ENCODE results near the gene DAP.

The DAP gene

DNA sequence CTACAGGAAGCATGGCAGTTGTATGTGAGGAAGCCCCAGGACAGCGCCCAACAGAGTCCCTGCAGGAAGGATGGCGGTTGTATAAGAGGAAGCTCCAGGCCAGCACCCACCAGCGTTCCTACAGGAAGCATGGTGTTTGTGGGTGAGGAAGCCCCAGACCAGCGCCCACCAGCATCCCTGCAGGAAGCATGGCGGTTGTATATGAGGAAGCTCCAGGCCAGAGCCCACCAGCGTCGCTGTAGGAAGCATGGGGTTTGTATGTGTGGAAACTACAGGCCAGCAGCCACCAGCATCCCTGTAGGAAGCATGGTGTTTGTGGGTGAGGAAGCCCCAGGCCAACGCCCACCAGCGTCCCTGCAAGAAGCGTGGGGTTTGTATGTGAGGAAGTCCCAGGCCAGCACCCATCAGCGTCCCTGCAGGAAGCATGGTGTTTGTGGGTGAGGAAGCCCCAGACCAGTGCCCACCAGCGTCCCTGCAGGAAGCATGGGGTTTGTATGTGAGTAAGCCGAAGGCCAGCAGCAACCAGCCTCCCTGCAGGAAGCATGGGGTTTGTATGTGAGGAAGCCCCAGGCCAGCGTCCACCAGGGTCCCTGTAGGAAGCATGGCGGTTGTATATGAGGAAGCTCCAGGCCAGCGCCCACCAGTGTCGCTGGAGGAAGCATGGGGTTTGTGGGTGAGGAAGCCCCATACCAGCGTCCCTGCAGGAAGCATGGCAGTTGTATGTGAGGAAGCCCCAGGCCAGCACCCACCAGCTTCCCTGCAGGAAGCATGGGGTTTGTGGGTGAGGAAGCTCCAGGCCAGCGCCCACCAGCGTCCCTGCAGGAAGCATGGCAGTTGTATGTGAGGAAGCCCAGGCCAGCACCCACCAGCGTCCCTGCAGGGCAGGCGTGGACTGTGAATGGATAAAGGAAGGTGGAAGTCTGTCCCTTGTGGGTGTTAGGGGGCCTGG lies 79.0 kb downstream of the DAP start:
- no peak for DNase-seq (ENCODE audit: low read depth, low spot score)
- H3K4me3 ChIP-seq (ENCODE audit: low read length) = no peak overlapping the region

DNA sequence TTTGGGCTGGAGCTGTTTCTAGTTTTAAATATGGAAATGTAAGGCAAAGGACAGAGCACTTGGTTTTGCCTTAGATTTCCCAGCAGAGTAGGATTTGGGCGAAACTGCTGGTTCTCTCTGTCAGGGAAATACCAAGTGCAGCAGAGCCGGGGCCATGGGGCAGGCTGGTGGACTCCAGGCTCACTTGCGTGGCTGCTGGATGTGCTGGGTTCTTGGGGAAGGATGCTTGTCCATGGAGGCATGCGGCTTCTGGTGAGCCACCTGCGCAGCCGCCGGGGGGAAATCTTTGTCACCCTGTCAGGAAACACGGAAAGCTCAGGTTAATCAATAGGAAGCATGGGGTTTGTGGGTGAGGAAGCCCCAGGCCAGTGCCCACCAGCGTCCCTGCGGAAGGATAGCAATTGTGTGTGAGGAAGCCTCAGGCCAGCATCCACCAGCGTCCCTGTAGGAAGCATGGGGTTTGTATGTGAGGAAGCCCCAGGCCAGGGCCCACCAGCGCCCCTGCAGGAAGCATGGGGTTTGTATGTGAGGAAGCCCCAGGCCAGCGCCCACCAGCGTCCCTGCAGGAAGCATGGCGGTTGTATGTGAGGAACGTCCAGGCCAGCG lies 80.1 kb downstream of the DAP start:
- DNase-seq (ENCODE audit: low read depth, low spot score) = no peak
- H3K4me3 ChIP-seq (ENCODE audit: low read length) = no peak overlapping the region

DNA sequence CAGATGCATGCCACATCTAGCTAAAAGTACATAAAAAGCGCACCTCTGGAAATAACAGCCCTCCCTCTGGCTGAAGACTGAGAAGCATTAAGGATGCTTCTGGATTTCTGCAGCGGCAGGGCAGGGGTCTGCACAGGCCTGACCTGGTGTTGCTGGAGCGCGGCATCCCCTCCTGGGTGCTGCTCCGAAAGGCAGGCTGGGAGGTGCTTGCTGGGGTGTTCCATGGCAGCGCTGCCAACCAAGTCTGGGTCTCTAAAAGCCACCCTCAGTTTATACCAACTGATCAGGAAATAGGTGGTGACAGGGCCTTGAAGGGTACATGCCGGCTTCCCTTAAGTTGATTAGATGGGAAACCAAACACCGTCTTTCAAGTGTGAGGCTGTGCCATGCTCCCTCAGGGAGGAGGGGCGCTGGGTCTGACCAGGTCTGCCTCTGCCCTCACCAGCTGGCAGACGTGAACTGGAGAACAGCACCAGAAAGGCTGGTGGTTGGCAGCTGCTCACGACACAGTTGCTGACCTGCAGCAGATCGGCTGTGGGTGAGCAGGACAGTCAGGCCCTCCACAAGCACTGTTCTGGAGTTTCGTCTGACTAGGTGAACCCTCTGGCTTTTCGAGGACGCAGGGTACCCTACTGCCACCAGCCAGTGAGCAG lies 81.6 kb downstream of the DAP start:
- no peak overlapping the region for H3K4me3 ChIP-seq (ENCODE audit: low read length)

DNA sequence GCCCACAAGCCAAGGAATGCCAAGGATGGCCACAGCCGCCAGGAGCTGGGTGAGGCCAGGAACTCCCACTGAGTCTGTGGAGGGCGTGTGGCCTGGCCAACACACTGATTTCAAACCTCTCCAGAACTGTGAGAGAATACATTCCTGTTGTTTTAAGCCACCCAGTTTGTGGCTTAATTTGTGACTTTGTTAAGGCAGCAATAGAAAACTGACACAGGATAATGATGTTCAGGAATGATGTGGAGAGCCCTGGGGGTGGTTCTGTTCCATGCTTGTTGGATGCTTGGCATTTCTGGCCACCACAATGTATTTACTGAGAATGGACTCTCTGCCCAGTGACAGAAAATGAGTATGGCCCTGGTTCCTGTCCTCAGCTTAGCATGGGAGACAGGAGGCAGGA lies 82.8 kb downstream of the DAP start:
- no peak for DNase-seq (ENCODE audit: low read depth, low spot score)
- no peak overlapping the region for H3K4me3 ChIP-seq (ENCODE audit: low read length)

More for the DNA sequence above, 81.6 kb downstream of the DAP start:
- no peak for DNase-seq (ENCODE audit: low read depth, low spot score)

- H3K4me3 ChIP-seq (ENCODE audit: low read length) = no peak overlapping the region
- DNase-seq (ENCODE audit: low read depth, low spot score) = no peak
Observed at GRCh38 chr5:10677533-10677932, 83.5 kb downstream of the DAP start.

DNA sequence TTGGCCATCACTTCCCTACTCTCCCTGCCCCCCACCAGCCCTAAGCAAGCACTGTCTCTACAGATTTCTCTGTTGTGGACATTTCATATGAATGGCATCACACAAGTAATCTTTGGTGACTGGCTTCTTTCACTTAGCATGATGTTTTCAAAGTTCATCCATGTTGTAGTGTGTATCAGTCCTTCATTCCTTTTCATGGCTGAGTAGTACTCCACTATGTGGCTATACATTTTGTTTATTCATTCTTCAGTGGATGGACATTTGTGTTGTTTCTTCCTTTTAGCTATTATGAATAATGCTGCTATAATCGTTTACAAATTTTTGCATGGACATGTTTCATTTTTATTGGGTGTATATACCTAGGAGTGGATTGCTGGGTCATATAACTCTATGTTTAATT lies 84.1 kb downstream of the DAP start:
- no peak overlapping the region for H3K4me3 ChIP-seq (ENCODE audit: low read length)
- no peak for DNase-seq (ENCODE audit: low read depth, low spot score)

- no peak for DNase-seq (ENCODE audit: low read depth, low spot score)
- H3K4me3 ChIP-seq (ENCODE audit: low read length) = no peak overlapping the region
Observed at GRCh38 chr5:10676224-10676623, 84.8 kb downstream of the DAP start.

- no peak for DNase-seq (ENCODE audit: low read depth, low spot score)
- no peak overlapping the region for H3K4me3 ChIP-seq (ENCODE audit: low read length)
Observed at GRCh38 chr5:10675177-10675700, 85.8 kb downstream of the DAP start.

DNA sequence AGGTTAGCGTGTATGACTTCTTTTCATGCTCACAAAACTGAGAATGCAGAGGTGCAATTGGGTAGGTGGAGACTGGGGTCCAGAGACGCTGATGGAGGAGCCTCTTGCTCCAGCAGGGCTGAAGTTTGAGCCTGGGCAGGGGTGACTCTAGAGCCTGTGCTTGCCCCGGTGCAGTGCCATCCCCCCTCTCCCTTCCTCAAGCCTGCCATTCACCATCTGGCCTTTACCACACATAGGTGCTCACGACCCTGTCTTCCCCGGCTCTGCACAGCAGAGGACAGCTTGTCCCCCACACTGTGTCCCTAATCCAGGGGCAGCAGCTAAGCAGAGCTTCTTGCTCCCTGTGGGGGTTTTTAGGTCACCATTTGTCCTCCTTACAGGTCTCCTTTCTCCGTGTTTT lies 86.5 kb downstream of the DAP start:
- H3K4me3 ChIP-seq (ENCODE audit: low read length) = no peak overlapping the region
- no peak for DNase-seq (ENCODE audit: low read depth, low spot score)

GRCh38 chr5:10674096-10674495 lies 86.9 kb downstream of the DAP start:
- no peak overlapping the region for H3K4me3 ChIP-seq (ENCODE audit: low read length)
- no peak for DNase-seq (ENCODE audit: low read depth, low spot score)

DNA sequence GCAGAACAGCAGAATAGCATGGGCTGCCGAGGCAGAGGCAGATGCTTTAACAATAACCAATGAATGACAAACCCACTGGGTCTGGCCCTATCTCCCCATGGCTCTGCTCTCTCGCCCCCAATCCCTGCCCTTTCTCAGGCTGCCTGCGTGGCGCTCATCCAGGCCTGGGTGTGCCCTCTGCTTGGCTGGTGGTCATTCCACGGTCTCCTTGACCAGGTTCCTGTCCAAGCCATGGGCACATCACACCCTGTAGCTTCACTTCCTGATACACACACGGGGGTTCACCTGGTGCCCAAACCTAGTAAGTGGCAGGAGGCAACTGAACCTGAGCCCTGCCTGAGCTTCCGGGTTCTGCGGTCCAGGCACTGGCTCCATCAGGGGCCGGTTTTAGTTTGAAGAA lies 87.6 kb downstream of the DAP start:
- no peak for DNase-seq (ENCODE audit: low read depth, low spot score)
- H3K4me3 ChIP-seq (ENCODE audit: low read length) = no peak overlapping the region

- DNase-seq (ENCODE audit: low read depth, low spot score) = no peak
- no peak overlapping the region for H3K4me3 ChIP-seq (ENCODE audit: low read length)
Observed at GRCh38 chr5:10673017-10673389, 88.0 kb downstream of the DAP start.

- DNase-seq (ENCODE audit: low read depth, low spot score) = no peak
- H3K4me3 ChIP-seq (ENCODE audit: low read length) = no peak overlapping the region
Observed at GRCh38 chr5:10672146-10673016, 88.7 kb downstream of the DAP start.

DNA sequence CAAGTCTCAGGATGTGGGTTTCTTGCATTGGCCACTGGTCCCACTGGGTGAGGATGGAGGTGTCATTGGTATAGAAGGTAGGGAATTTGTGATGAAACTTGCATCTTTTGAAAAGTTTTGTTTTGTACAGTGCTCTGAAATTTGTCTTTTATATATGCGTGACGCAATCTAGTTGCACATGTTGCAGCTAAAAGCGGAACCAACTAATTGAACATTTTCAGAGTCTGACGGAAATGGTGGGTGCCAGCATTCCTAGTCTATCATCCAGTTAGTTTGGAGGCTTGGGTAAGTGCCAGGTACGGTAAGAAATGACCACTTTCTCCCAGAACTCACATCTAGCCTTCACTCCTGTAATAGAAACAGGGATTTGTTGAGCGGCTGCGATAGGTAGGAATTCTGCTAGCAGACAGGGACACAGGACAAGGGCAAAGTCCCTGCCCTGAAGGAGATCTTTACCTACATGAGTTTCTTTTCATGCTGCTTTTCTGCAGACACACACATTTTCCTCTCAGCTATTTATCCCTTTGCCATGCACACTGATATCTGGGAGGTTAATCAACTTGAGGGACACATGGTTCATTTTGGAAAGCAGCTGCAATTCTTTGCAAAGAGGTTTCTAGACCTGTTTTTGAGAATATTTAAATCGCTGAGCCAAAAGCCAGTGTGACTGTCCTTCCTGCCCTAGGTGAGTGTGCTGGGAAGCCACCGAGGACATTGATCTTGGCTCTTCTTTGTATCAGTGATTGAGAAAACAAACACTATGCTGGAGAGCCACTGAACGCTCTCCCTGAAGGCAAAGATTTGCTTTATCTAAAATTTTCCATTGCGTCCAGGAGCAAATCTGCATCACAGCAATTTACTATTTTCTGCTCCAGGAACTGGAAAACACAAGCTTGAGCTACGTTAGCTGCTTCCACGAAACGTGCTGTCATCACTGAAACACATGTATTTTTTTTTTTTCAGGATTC lies 89.7 kb downstream of the DAP start:
- DNase-seq (ENCODE audit: low read depth, low spot score) = no peak
- no peak overlapping the region for H3K4me3 ChIP-seq (ENCODE audit: low read length)

DNA sequence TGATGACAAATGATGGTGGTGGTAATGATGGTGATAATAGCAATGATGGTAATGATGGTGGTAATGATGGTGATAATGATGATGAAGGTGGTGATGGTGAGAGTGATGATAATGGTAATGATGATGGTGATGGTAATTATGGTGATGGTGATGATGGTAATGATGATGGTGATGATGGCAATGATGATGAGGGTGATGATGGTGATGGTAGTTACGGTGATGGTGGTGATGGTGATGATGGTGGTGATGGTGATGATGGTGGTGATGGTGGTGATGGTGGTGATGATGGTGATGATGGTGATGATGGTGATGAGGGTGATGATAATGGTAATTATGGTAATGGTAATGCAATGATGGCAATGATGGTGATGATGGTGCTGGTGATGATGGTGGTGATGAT lies 91.1 kb downstream of the DAP start:
- no peak for DNase-seq (ENCODE audit: low read depth, low spot score)

DNA sequence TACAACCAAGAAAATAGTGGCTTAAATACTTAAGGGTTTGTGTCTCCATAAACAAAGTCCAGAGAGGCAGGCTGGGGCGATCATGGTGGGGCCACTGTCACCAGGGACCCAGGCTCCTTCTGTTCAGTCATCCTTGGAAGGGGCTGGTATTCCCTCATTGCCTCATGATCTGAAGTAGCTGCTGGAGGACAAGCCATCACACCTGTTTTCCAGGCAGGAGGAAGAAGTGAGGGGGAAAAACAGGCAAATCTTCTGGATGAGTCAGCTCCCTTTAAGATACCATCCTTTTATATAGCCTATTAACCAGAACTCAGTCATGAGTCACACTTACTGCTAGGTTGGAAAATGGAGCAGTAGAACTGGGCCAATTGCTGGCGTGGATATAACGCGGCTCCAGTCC lies 92.3 kb downstream of the DAP start:
- DNase-seq (ENCODE audit: low read depth, low spot score) = no peak
- no peak overlapping the region for H3K4me3 ChIP-seq (ENCODE audit: low read length)

More for the DNA sequence above, 91.1 kb downstream of the DAP start:
- no peak overlapping the region for H3K4me3 ChIP-seq (ENCODE audit: low read length)

- no peak for DNase-seq (ENCODE audit: low read depth, low spot score)
- no peak overlapping the region for H3K4me3 ChIP-seq (ENCODE audit: low read length)
Observed at GRCh38 chr5:10667431-10668057, 93.5 kb downstream of the DAP start.

Data from Jurkat, Clone E6-1 (cell line).